GM19324 (cell line): ENCODE data around the gene TEX30.
"Not testable (repeated sequence)": the region's sequence is repeated elsewhere in the genome, so short reads cannot be mapped to it uniquely, and the experiment has no call there.

Experiments
- ATAC-seq: cut with Tn5 transposase; IDR thresholded peaks from one replicate; pipeline ENCODE4 v1.9.1; 2021; ENCODE audit warnings: mild to moderate bottlenecking, moderate library complexity; ENCODE audit not compliant: unreplicated experiment, low FRiP score

Gene TEX30

GRCh38 chr13:102780656-102781055 lies 7.1 kb upstream of the TEX30 start:
- not testable (repeated sequence) for ATAC-seq

DNA sequence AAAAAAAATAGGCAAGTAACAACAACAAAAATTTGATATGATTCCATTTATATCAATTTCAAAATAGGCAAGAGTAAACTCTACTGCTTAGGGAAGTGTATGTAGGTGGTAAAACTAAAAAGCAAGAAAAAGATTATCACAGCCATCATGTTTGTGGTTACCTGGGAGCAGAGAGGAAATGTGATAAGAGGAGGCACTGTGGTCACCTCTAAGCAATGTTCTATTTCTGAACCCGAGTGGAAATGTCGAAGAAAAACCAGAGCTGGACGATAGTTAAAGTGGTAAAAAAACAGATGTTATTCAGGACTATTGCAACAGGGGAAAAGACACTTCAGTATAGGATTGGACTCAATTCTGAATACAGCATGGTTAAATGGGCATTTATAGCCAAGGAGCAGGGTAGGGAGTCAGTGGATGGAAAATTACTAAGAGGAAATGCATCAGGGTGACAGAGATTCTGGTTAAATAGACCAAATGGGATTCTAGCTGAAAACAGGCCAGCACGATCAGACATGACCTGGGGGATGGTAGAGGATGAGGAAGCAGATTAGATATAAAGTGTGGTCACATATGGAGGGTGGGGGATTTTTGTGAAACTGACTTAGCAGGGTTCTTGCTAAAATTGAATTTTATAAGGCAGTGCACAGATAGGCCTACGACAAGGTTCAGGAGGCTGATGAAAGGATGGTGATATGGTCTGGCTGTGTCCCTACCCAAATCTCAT lies 6.0 kb upstream of the TEX30 start:
- no peak for ATAC-seq

GRCh38 chr13:102777736-102778135 lies 4.2 kb upstream of the TEX30 start:
- no peak for ATAC-seq

DNA sequence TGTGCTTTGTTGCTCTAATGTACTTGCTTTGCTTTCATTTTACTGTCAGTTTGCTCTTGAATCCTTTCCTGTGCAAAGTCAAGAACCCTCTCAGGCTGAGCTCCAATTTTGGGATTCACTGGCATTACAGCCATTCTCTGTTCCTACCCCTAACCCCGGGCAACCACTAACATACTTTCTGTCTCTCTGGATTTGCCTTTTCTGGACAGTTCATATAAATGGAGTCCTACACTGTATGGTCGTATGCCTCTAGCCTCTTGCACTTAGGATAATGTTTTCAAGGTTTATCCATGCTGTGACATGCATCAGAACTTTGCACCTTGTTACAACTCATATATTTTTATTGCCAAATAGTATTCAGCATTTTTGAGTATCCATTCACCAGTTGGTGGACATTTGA lies 2.7 kb upstream of the TEX30 start:
- ATAC-seq: no peak

DNA sequence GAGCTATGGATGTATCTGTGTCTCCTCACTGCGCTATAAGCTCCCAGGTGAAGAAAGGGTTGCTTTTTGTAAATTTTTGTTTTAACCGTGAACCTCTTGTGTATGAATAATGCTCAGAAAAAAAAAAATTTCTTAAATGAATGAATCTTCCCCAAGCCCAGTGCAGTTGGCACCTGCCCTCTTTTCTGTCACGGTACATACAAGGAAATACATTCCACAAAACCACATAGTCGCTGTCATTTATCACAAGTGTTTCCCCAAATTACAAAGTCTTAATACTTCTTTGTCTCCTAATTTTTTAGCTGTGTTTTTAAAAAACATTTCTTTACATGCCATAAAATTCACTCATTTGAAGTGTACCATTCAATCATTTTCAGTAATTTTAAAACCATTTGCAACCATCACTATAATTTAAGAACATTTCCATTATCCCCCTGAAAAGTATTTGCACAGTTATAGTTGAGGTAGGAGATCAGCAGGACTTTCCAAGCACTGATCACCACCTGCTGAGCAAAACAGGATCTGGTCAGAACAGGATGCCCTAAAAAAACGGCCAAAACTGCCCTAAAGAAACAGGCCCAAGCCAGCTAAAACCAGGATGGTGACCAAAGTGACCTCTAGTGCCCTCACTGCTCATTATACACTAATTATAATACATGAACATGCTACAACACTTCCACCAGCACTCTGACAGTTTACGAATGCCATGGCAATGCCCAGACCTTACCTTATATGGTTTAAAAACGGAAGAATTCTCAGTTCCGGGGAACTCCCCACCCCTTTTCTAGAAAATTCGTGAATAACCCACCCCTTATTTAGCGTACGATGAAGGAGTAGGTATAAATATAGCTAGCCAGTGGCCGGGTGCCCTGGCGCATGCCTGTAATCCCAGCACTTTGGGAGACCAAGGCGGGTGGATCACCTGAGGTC lies 1.3 kb upstream of the TEX30 start:
- no peak for ATAC-seq

DNA sequence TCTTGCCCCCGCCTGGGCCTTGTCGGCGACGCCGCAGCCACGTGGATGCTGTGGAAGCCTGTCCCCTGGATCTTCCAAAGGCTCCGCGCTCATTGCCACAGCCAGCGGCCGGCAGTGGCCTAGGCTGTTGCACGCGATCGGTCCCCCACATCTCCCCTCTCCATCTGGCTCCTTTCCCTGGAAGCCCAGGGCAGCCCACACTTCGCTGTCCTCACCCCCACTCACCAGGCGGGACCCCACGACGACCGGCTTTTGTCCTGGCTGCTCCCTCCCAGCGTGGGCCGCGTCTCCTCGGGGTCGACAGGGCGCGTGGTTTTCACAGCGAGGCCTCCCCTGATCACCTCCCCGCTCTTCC lies 605 bp upstream of the TEX30 start:
- ATAC-seq: no peak

- no peak for ATAC-seq
Measured at GRCh38 chr13:102772042-102772425, 1.6 kb downstream of the TEX30 start.

GRCh38 chr13:102771298-102772041 lies 2.1 kb downstream of the TEX30 start:
- no peak for ATAC-seq

DNA sequence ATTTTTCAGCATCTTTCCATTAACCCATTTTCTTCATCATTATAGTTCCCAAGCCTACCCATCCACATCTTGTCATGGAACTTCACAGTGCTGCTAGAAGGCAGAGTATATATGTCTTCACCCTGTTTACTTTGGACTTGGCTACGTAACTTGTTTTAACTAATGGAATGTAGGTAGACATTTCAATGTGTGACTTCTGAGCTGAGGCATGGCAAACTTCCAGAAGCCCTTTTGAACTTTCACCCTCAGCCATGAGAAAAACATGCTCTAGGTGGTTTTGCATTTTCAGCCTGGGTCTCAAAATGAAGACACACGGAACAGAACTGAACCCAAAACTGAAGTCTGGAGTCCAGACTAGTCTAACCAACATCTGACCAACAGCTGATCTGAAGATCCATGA lies 3.2 kb downstream of the TEX30 start:
- no peak for ATAC-seq

DNA sequence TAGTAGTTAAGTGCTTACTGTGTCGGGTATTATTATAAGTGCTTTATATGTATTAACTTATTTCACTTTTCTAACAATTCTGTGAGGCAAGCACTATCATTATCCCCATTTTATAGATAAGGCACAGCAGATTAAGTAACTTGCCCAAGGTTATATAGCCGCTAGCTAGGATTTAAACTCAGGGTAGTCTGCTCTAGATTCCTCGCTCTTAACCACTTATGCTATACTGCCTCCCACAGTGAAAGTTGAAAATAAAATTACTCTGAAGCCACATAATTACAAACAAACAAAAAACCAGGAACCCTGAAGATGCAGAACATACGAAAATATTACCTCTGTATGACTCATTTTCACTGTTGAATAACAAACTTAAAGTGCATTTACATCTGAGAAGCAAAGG lies 3.9 kb downstream of the TEX30 start:
- no peak for ATAC-seq

DNA sequence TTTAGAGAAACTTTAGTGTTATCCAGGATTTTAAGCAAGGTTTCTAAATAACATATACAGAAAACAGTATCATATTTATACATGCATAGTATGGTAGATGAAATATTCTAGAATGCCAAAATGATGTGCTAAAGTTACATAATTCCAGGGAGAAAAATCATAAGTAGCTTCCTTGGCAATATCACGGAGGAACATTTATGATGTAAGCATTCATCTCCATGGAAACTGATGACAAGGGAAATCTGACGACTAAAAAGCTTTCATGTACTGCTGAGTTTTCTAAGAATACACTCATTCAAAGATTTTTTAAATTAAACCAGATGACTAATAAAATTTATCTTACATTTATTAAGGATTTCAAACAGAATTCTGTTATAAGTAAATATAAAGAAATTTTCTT lies 4.7 kb downstream of the TEX30 start:
- ATAC-seq: no peak

DNA sequence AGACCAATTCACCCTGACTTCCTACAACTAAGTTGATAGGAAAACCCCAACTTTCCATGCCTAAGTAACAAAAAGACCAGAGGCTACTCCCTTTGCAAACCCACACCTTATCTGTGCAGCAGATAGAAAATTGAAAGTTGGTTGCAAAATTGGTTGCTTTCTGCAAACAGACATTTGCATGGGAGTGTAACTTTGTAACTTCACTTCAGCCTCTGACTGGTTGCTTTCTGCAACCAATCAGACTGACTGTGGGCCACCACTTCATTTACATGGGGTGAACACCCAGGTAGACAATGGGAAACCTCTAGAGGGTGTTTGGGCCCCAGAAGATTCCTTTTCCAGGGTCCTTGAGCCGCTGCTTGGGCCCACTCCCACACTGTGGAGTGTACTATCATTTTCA lies 9.8 kb downstream of the TEX30 start:
- no peak for ATAC-seq

- ATAC-seq: no peak
Measured at GRCh38 chr13:102761071-102761470, 12.5 kb downstream of the TEX30 start.

DNA sequence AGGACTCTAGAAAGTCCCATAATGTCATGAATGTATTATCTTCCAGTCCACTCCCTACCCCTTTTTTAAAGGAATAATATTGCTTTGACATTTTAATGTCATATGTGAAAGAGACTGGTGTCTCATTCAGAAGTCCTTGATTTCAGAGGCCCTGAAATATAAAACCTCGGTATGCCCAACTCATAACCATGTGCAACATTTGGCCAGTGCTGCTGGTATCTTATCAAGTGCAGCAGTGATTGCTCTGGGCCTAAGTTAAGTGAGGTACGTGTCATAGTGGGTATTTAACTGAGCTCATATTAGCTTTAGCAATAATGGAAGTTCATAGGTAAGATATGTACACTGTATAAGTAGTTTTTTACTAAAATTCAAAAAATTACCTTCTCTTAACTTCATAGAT lies 14.7 kb downstream of the TEX30 start:
- no peak for ATAC-seq

DNA sequence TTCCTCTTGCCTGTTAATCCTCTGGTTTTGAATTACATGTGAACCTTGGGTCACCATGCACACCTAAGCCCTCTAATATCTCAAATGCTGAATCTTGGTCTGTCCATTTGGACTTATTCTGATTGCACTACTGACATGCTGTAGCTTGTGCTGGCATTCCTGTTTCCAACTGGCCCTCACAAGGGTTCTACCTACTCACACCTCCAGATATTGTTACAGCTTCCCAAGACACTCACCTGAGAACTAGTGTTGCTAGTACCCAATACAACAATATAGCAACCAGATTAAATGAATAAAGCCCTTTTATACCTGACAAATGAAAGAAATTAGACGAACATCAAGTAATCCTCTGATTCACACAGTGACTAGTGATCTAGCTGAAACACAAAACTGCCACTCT lies 16.6 kb downstream of the TEX30 start:
- ATAC-seq: no peak

GRCh38 chr13:102751886-102752285 lies 21.7 kb downstream of the TEX30 start:
- ATAC-seq: no peak

GRCh38 chr13:102742506-102742905 lies 31.1 kb downstream of the TEX30 start:
- no peak for ATAC-seq

DNA sequence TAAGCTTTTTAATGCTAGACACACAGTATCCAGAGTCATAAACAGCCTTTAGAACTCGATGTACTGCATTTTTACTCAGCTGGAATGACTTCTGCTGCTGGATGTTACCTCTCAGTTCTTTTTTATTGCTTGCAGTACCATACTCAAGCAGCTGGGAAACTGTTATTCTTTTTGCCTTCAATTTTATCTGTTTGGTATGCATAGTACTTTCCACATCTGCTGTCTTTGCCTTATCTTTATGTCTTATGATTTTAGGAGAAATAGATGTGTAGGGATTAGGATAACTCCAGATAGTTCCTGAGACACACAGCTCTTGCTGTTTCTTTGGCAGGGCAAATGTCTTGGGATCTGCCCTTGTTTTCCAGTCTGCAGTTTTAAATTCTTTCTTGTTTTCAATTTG lies 31.5 kb downstream of the TEX30 start:
- ATAC-seq: no peak

DNA sequence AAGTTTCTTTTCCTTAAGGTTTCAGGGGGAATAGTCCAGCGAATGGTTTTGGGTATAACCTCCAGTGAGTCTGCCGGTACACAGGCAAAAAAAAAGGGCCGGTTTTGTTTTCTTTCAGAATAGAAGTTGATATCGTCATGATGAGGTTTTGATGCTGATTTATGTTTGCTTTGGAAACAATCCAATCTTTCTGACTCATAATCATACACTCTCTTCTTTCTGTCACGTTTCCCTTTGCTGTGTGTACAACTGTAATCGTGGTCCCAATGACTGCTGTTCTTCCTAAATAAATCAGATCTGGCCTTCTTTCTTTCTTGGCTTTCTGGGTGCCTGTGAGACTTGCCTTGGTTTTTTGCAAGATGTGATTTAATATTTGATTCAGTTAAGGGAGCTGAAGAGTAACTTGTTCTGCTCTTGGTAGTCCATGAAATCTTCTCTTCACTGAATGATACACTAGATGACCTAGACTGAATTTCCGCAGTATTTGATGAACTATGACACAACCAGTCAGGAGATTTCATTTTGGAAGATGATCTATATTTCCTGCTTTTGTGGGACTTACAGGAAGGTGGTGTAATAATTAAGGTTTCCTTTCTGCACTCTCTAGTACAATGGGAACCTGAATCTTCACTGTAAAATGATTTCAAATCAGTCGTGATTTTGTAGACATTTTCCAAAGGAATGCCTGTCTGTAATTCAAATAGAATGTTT lies 43.9 kb downstream of the TEX30 start:
- ATAC-seq: no peak

- no peak for ATAC-seq
Measured at GRCh38 chr13:102726430-102726829, 47.2 kb downstream of the TEX30 start.

DNA sequence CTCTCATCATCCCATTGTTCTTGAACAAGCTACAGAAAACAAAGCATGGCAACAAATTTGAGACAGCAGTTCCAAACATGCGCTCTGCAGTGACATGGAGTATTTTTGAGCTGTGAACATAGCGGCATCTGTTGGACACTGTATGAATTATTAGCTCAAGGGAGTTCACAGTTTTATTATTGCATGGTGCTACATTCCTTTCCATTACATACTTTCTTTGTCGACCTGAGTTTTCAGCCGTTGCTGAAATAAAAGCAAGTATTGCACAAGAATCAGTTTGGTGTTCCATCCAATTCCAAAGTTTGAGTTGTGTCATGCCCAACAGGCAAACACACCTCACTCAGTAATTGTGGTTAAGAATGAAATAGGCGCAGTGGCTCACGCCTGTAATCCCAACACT lies 48.7 kb downstream of the TEX30 start:
- no peak for ATAC-seq
